B cell (primary cell): Measurements from ENCODE around the gene TRPC3. TPM values are rescaled to one million over a fixed set of nuclear protein-coding genes. Genes with fewer than 3 reads are reported as not detected.

Experiments
- ATAC-seq: fragments of 200-7000 bp; cut with Tn5 transposase; one replicate; pipeline ENCODE4 v1.10.0; 2021; ENCODE audit warnings: low read depth, mild to moderate bottlenecking, moderate number of reproducible peaks, moderate library complexity
- CTCF ChIA-PET: fragments of 350-600 bp; sonication (Branson Sonifier 250); formaldehyde crosslinking; loops from one replicate; lab custom pipeline; 2021; ENCODE audit warnings: antibody characterized with exemption, inconsistent platforms; lab: Charles Lee
- POLR2A ChIA-PET: fragments of 350-600 bp; sonication (Branson Sonifier 250); formaldehyde crosslinking; loops from one replicate; lab custom pipeline; 2021; ENCODE audit warnings: antibody characterized with exemption; lab: Charles Lee
- DNase-seq: peaks from one replicate; pipeline ENCODE4 v3.0.0; 2013
- H2AFZ ChIP-seq: 2 replicates; pipeline ENCODE4 v1.6.1; 2012; ENCODE audit warnings: mild to moderate bottlenecking, low read depth, low read length; ENCODE audit not compliant: insufficient read depth, poor library complexity, severe bottlenecking
- H3K27ac ChIP-seq, 2 donors: 1 replicate in 1 of 2; 2 replicates in 1 of 2; pipeline ENCODE4 v1.5.1; 2012 to 2013; ENCODE audit warnings: low read length in 2 of 2, mild to moderate bottlenecking in 2 of 2, moderate library complexity in 1 of 2
- H3K27me3 ChIP-seq, 4 experiments: fragments of 200-600 bp in 1 of 4; sonication (generic) in 1 of 4; replicated peaks in 1 of 4; 1 replicate in 2 of 4; 2 replicates in 2 of 4; pipeline versions ENCODE4 v1.6.1 to v1.7.0; 2013 to 2016; ENCODE audit warnings: low read length in 3 of 4, mild to moderate bottlenecking in 2 of 4, mixed read lengths in 1 of 4, moderate library complexity in 1 of 4; ENCODE audit not compliant: insufficient read depth in 4 of 4, control insufficient read depth in 3 of 4; ENCODE audit errors: control extremely low read depth in 1 of 4
- H3K36me3 ChIP-seq, 2 experiments: replicated peaks in 1 of 2; 1 replicate in 1 of 2; 2 replicates in 1 of 2; pipeline versions ENCODE4 v1.6.1 to v1.7.1; 2013; ENCODE audit warnings: low read length in 1 of 2; ENCODE audit not compliant: insufficient read depth in 2 of 2, control insufficient read depth in 1 of 2; ENCODE audit errors: control extremely low read depth in 1 of 2, extremely low read depth in 1 of 2
- H3K4me1 ChIP-seq, 2 donors: fragments of 200-600 bp in 1 of 2; sonication (generic) in 1 of 2; 1 replicate in 1 of 2; 2 replicates in 1 of 2; pipeline versions ENCODE4 v1.5.1 to v1.6.1; 2013 to 2017; ENCODE audit warnings: low read length in 2 of 2; ENCODE audit not compliant: control insufficient read depth in 2 of 2, insufficient read depth in 2 of 2
- H3K4me2 ChIP-seq: replicated peaks from 2 replicates; pipeline ENCODE3; 2012; ENCODE audit warnings: mild to moderate bottlenecking, low read depth, low read length; ENCODE audit not compliant: poor library complexity, severe bottlenecking
- H3K4me3 ChIP-seq, 5 experiments: fragments of 200-600 bp in 1 of 5; sonication (generic) in 1 of 5; 1 replicate in 3 of 5; 2 replicates in 2 of 5; pipeline versions ENCODE4 v1.5.1 to v1.7.0; 2011 to 2016; ENCODE audit warnings: low read length in 4 of 5, mild to moderate bottlenecking in 4 of 5, low read depth in 2 of 5, control low read depth in 1 of 5, moderate library complexity in 1 of 5; ENCODE audit not compliant: insufficient read depth in 1 of 5; ENCODE audit errors: control extremely low read depth in 1 of 5, extremely low read depth in 1 of 5
- H3K79me2 ChIP-seq: fragments of 200-600 bp; sonication (generic); one replicate; pipeline ENCODE4 v1.6.0; 2016; ENCODE audit warnings: low read length; ENCODE audit not compliant: control insufficient read depth, insufficient read depth
- H3K9ac ChIP-seq: fragments of 200-600 bp; sonication (generic); 2 replicates; pipeline ENCODE4 v1.6.1; 2017; ENCODE audit warnings: mild to moderate bottlenecking, low read length, moderate library complexity
- H3K9me3 ChIP-seq, 3 donors: one replicate each; pipeline versions ENCODE4 v1.6.1 to v1.7.1; 2013; ENCODE audit warnings: low read length in 2 of 3; ENCODE audit not compliant: control insufficient read depth in 2 of 3, insufficient read depth in 1 of 3; ENCODE audit errors: control extremely low read depth in 1 of 3
- H4K20me1 ChIP-seq: 2 replicates; pipeline ENCODE4 v1.6.0; 2012; ENCODE audit warnings: mild to moderate bottlenecking, low read length; ENCODE audit not compliant: insufficient read depth, control insufficient read depth, poor library complexity, severe bottlenecking
- H3K27ac Mint-ChIP-seq: one replicate; pipeline ENCODE4 v1.8.0; 2021; ENCODE audit warnings: mixed read lengths
- H3K27me3 Mint-ChIP-seq: one replicate; pipeline ENCODE4 v1.8.0; 2021; ENCODE audit warnings: mixed read lengths
- H3K4me1 Mint-ChIP-seq: one replicate; pipeline ENCODE4 v1.8.0; 2021; ENCODE audit warnings: mixed read lengths
- H3K4me3 Mint-ChIP-seq: one replicate; pipeline ENCODE4 v1.8.0; 2021; ENCODE audit warnings: mixed read lengths
- H3K9me3 Mint-ChIP-seq: one replicate; pipeline ENCODE4 v1.8.0; 2022; ENCODE audit warnings: mixed read lengths; ENCODE audit not compliant: insufficient read depth
- EZH2 ChIP-seq: IDR thresholded peaks from 2 replicates; pipeline ENCODE4 v1.6.1; 2012; ENCODE audit warnings: borderline replicate concordance, low read depth, mild to moderate bottlenecking, moderate library complexity, low read length; ENCODE audit not compliant: insufficient read depth, poor library complexity, severe bottlenecking
- WGBS: methylation state at CpG from one replicate; pipeline ENCODE4 v1.1.5; 2013; ENCODE audit warnings: missing lambda C conversion rate; ENCODE audit not compliant: insufficient coverage; 5-methylcytosine and 5-hydroxymethylcytosine counted together
- intact Hi-C: fragments of 100-400 bp; cut with micrococcal nuclease; formaldehyde crosslinking; loops from one replicate; pipeline ENCODE4 v1.10.0; 2022
- polyA plus RNA-seq: library from polyadenylated mRNA; depleted of rRNA; stranded (reverse); fragments of >200 nt; gene quantifications from 2 replicates; pipeline ENCODE4 v1.2.3, GENCODE V29; 2012
- total RNA-seq, 2 donors: library from RNA; stranded (reverse); fragments of 120-200 nt in 1 of 2; gene quantifications; 1 replicate in 1 of 2; 2 replicates in 1 of 2; pipeline versions ENCODE4 v1.2.3 to v1.2.4, GENCODE V29; 2013 to 2022
- TF ChIP-seq, protein P1 (sequence below): fragments of 200-600 bp; IDR thresholded peaks from one replicate; pipeline ENCODE4 v1.8.0; 2022; ENCODE audit warnings: antibody characterized with exemption, mild to moderate bottlenecking

The TRPC3 gene
- total and polyA plus RNA-seq, 2 donors (not counting 1 experiment from before 2014, with no cell fraction given): not detected

DNA sequence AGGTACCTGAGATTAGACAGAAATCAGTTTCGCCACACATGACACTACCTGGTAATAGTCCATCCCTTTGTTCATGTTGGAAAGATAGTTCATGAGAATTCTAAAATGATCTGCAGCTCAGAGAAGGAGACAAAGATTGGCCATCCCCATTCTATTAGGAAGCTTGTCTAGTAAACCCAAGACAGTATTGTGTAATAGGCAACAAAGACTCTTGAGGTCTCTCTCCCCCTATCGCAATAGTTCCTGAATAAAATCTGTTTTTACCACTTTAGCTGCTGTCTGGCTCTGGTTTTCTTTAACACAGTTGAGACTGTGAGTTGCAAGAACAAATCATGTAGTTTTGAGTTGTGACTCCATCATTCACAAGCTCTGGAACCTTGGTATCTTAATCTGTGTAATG, 66.7 kb downstream of the TRPC3 start:
- no CpG with 5 or more reads among the region's 2 CpGs for WGBS
- CTCF ChIA-PET: no interaction called here

DNA sequence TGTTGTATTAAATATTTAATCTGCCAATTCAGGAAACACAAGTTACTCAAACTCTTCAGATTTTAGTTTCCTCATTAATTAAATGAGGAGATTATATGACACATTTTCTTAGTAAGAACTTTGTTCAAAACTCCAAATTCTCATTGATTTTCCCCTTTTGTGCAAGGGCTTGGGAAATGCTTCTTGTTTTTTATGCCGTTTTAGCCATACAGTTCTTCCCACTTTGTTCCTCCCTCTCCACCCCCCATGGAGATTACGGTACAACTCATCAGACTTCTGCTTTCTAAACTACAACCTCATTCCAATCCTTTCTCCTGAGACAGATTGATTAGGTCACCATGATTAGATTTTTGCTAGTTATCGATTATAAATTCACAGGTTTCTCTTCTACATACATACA, 70.7 kb downstream of the TRPC3 start:
- H3K9ac ChIP-seq: no peak overlapping the region
- no peaks in the 10 kb centered on the region for H4K20me1 ChIP-seq
- Mint-ChIP-seq H3K27me3 (peaks cover 48% of the 10 kb centered on the region), H3K4me1 (no peaks in the 10 kb centered on the region), H3K4me3 (no peak overlapping the region), H3K27ac (no peak overlapping the region), H3K9me3 (no peaks in the 10 kb centered on the region)
- no peak overlapping the region for H3K4me2 ChIP-seq
- H3K9me3 ChIP-seq: peaks cover 0 to 1% (median 0%) of the 10 kb centered on the region in 3 donors
- DNase-seq: no peak
- H3K4me1 ChIP-seq: no peaks in the 10 kb centered on the region
- TF ChIP-seq EZH2: no peak
- TF ChIP-seq, protein P1, sequence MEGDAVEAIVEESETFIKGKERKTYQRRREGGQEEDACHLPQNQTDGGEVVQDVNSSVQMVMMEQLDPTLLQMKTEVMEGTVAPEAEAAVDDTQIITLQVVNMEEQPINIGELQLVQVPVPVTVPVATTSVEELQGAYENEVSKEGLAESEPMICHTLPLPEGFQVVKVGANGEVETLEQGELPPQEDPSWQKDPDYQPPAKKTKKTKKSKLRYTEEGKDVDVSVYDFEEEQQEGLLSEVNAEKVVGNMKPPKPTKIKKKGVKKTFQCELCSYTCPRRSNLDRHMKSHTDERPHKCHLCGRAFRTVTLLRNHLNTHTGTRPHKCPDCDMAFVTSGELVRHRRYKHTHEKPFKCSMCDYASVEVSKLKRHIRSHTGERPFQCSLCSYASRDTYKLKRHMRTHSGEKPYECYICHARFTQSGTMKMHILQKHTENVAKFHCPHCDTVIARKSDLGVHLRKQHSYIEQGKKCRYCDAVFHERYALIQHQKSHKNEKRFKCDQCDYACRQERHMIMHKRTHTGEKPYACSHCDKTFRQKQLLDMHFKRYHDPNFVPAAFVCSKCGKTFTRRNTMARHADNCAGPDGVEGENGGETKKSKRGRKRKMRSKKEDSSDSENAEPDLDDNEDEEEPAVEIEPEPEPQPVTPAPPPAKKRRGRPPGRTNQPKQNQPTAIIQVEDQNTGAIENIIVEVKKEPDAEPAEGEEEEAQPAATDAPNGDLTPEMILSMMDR: no peak
- CTCF ChIA-PET: no interaction called here
- ATAC-seq: no peak
- H3K79me2 ChIP-seq: no peaks in the 10 kb centered on the region
- intact Hi-C loops: no loop called here
- H3K27ac ChIP-seq: no peak overlapping the region
- H3K4me3 ChIP-seq: no peak overlapping the region
- WGBS: no CpG with 5 or more reads among the region's 3 CpGs
- no peaks in the 10 kb centered on the region for H3K36me3 ChIP-seq
- POLR2A ChIA-PET: no interaction called here
- H2AFZ ChIP-seq: no peak overlapping the region
- H3K27me3 ChIP-seq: peaks cover 0 to 52% (median 20%) of the 10 kb centered on the region in 4 experiments

More for the DNA sequence above, 66.7 kb downstream of the TRPC3 start:
- ATAC-seq (no peak), DNase-seq (no peak)
- Histone ChIP-seq H3K4me1 (peaks cover 0 to 3% of the 10 kb centered on the region in 2 donors), H3K27me3 (peaks cover 0 to 41% (median 9%) of the 10 kb centered on the region in 4 experiments), H4K20me1 (no peaks in the 10 kb centered on the region), H2AFZ (no peak overlapping the region), H3K27ac (no peak overlapping the region), H3K4me3 (no peak overlapping the region), H3K9me3 (no peaks in the 10 kb centered on the region), H3K9ac (no peak overlapping the region), H3K79me2 (no peaks in the 10 kb centered on the region), H3K4me2 (no peak overlapping the region), H3K36me3 (no peaks in the 10 kb centered on the region)
- H3K4me3 Mint-ChIP-seq: no peak overlapping the region
- peaks cover 3% of the 10 kb centered on the region for H3K9me3 Mint-ChIP-seq
- peaks cover 6% of the 10 kb centered on the region for H3K4me1 Mint-ChIP-seq
- peaks cover 53% of the 10 kb centered on the region for H3K27me3 Mint-ChIP-seq
- TF ChIP-seq, protein P1: no peak
- intact Hi-C loops: no loop called here
- H3K27ac Mint-ChIP-seq: no peak overlapping the region
- POLR2A ChIA-PET: no interaction called here
